GM19452 (cell line): ENCODE results near the gene PDXK.

Source experiments
- ATAC-seq: cut with Tn5 transposase; IDR thresholded peaks from one replicate; pipeline ENCODE4 v1.9.1; 2021; ENCODE audit not compliant: unreplicated experiment

The PDXK gene

GRCh38 chr21:43802713-43803313 lies 83.9 kb downstream of the PDXK start:
- ATAC-seq = no peak

- ATAC-seq = no peak
Measured at GRCh38 chr21:43803558-43804300, 84.8 kb downstream of the PDXK start.

DNA sequence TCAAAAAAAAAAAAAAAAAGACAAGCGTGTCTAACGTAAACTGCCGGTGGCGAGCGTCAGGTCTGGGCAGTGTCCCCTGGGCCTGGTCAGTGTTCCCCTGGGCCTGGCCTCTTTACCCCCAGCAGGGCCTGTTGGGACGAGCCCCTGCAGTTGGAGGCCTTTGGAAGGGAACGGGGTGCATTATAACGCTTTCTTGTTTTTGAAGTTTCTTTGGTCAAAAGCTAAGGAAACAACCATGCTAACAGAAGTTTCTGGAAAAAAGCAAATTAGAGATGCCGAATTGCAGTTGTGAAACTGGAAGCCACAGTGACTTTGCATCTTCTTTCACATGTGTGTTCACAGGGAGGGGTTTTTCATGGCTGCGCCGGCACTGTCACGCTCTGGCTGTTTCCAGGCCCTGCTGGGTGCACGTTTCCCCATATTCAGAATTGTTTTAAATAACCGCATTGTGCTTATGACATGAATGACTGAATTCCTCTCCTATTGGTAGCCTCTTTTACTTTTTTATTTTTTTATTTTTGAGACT lies 86.4 kb downstream of the PDXK start:
- peak; percentile 79 for ATAC-seq

GRCh38 chr21:43806017-43806710 lies 87.2 kb downstream of the PDXK start:
- ATAC-seq = no peak

- no peak for ATAC-seq
Measured at GRCh38 chr21:43808367-43808766, 89.4 kb downstream of the PDXK start.

- ATAC-seq = no peak
Measured at GRCh38 chr21:43808832-43809251, 89.9 kb downstream of the PDXK start.

- no peak for ATAC-seq
Measured at GRCh38 chr21:43809346-43809799, 90.4 kb downstream of the PDXK start.

GRCh38 chr21:43809853-43810504 lies 91.0 kb downstream of the PDXK start:
- ATAC-seq = no peak

GRCh38 chr21:43810505-43811261 lies 91.8 kb downstream of the PDXK start:
- ATAC-seq = peak; percentile 71

DNA sequence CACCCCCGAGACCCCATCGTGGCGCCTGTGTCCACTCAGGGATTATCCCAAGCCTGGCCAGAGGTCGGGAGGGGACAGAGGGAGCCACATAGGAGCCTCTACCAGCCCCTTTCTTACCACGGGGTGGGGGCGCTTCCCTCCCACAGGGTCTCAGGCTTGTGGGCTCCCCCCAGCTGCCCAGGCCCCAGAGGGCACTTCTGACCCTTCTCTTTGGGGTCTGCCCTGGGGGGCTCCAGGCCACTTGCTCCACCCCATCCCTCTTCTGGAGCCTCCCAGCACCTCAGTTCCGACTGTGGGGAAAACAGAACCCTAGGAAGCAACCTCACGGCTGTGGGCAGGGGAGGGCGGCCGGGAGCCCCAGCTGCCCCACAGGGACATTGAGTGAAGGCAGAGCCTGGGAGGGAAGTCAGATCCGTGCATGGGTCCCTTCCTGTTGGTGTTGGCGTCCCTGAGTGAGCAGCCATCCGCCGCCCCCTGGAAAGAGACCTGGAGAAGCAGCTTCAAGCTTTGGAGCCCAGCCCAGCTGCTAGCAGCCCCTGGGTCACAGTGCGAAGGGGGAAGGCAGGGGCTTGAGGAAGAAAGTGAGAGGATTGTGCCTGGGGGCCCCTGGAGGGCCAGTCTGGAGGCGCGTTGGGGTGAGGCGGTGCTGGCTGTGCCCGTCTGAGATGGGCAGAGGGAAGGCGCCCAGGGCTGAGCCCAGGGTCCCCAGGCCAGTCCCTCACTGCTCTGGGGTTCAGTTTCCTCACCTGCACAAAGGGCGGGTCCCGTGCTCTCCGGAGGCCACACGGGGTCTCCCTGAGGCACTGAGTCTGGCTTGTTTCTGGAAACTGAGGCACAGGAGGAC lies 92.6 kb downstream of the PDXK start:
- no peak for ATAC-seq
